Nephron (organoid): ENCODE measurements around the gene MRPL40.

ENCODE experiments used
- H3K27ac Mint-ChIP-seq, 3 experiments: 2 replicates each; pipeline ENCODE4 v1.8.0; 2020; ENCODE audit warnings: mixed read lengths in 3 of 3, mild to moderate bottlenecking in 2 of 3, moderate library complexity in 1 of 3
- H3K27me3 Mint-ChIP-seq: 2 replicates; pipeline ENCODE4 v1.8.0; 2021; ENCODE audit warnings: low read depth, mild to moderate bottlenecking, moderate library complexity, mixed read lengths
- H3K36me3 Mint-ChIP-seq: 2 replicates; pipeline ENCODE4 v1.8.0; 2020; ENCODE audit warnings: low read depth, mixed read lengths
- H3K4me1 Mint-ChIP-seq: 2 replicates; pipeline ENCODE4 v1.8.0; 2020; ENCODE audit warnings: mixed read lengths
- H3K4me3 Mint-ChIP-seq, 3 experiments: 2 replicates each; pipeline ENCODE4 v1.8.0; 2020; ENCODE audit warnings: mild to moderate bottlenecking in 3 of 3, mixed read lengths in 3 of 3, moderate library complexity in 2 of 3
- H3K9me3 Mint-ChIP-seq: 2 replicates; pipeline ENCODE4 v1.8.0; 2020; ENCODE audit warnings: mixed read lengths
- CTCF ChIP-seq, 3 experiments: fragments of 200-600 bp; sonication (generic); IDR thresholded peaks; one replicate each; pipeline ENCODE4 v1.5.0; 2021; ENCODE audit warnings: antibody characterized with exemption in 3 of 3; ENCODE audit not compliant: unreplicated experiment in 3 of 3

Gene MRPL40

DNA sequence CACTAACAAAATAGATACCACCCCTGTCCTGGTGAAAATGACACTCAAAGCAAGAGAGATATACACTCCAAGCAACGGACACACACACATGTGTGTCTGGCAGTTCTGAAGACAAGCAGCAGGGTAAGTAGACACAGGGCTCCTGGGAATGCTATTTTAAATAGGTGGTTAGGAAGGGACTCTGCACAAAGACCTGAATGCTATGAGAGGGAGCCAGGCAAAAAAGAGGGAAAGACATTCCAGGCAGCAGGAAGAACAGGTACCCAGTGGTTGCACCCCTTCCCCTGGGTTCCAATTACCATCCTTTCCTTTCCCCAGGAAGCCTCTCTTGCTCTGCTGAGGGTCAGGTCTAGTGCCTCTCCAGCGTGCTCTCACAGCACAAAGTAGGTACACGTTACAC, 43.7 kb downstream of the MRPL40 start:
- Mint-ChIP-seq H3K27me3 (no peaks in the 10 kb centered on the region), H3K4me1 (peaks cover 34% of the 10 kb centered on the region), H3K27ac (peak overlapping the region in 1 of 3 experiments; percentile 20), H3K9me3 (no peaks in the 10 kb centered on the region), H3K4me3 (peak overlapping the region; percentile 59 to 73 (median 60)), H3K36me3 (peaks cover 17% of the 10 kb centered on the region)
- no peak for TF ChIP-seq CTCF (IDR thresholded peaks at IDR 0.05; ENCODE audit: unreplicated experiment in 3 of 3)

GRCh38 chr22:19477321-19478044, 45.1 kb downstream of the MRPL40 start:
- Mint-ChIP-seq H3K4me3 (peak overlapping the region; percentile 88 to 98 (median 91)), H3K4me1 (peaks cover 34% of the 10 kb centered on the region), H3K27ac (peak overlapping the region; percentile 86 to 100 (median 99)), H3K27me3 (no peaks in the 10 kb centered on the region), H3K9me3 (no peaks in the 10 kb centered on the region), H3K36me3 (peaks cover 9% of the 10 kb centered on the region)
- peak in 1 of 3 experiments; percentile 27 for TF ChIP-seq CTCF (IDR thresholded peaks at IDR 0.05; ENCODE audit: unreplicated experiment in 3 of 3)

GRCh38 chr22:19478045-19478900, 45.9 kb downstream of the MRPL40 start:
- TF ChIP-seq CTCF (IDR thresholded peaks at IDR 0.05; ENCODE audit: unreplicated experiment in 3 of 3) = no peak
- no peaks in the 10 kb centered on the region for H3K9me3 Mint-ChIP-seq
- H3K36me3 Mint-ChIP-seq = peaks cover 8% of the 10 kb centered on the region
- H3K27ac Mint-ChIP-seq = peak overlapping the region; percentile 86 to 100 (median 99)
- peaks cover 34% of the 10 kb centered on the region for H3K4me1 Mint-ChIP-seq
- no peaks in the 10 kb centered on the region for H3K27me3 Mint-ChIP-seq
- H3K4me3 Mint-ChIP-seq = peak overlapping the region; percentile 88 to 98 (median 91)

DNA sequence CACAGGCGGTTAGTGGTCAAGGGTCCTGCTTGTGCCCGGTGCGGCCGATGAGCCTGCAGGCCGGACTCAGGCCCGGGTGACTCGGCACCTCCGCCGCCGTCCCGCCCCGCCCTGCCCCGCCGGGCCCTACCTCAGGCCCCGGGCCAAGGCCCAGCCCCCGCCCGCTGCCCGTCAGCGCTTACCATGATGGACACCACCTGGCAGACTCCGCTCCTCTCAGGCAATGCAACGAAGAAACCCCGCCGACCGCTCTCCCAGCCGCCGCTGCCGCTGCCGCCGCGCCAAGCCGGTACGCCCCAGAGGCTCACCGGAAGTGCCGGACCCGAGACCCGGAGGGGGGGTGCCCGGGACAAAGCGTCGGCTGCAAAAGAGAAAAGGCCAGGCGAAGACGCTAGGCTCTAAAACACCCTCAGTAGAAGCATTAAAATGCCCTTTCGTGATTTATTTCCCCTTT, 46.6 kb downstream of the MRPL40 start, which contains the start of gene UFD1:
TSS of gene UFD1 (minus strand) at position 293 of the 454 bp plus-strand sequence. CDS start at position 185, 108 bp downstream.
- Mint-ChIP-seq H3K4me1 (peaks cover 34% of the 10 kb centered on the region), H3K27ac (peak within 1 kb of the TSS; percentile 99 to 100 (median 100)), H3K4me3 (peak within 1 kb of the TSS; percentile 88 to 98 (median 91)), H3K36me3 (peaks cover 6% of the 10 kb centered on the region), H3K9me3 (no peaks in the 10 kb centered on the region), H3K27me3 (no peaks in the 10 kb centered on the region)
- no peak for TF ChIP-seq CTCF (IDR thresholded peaks at IDR 0.05; ENCODE audit: unreplicated experiment in 3 of 3)

DNA sequence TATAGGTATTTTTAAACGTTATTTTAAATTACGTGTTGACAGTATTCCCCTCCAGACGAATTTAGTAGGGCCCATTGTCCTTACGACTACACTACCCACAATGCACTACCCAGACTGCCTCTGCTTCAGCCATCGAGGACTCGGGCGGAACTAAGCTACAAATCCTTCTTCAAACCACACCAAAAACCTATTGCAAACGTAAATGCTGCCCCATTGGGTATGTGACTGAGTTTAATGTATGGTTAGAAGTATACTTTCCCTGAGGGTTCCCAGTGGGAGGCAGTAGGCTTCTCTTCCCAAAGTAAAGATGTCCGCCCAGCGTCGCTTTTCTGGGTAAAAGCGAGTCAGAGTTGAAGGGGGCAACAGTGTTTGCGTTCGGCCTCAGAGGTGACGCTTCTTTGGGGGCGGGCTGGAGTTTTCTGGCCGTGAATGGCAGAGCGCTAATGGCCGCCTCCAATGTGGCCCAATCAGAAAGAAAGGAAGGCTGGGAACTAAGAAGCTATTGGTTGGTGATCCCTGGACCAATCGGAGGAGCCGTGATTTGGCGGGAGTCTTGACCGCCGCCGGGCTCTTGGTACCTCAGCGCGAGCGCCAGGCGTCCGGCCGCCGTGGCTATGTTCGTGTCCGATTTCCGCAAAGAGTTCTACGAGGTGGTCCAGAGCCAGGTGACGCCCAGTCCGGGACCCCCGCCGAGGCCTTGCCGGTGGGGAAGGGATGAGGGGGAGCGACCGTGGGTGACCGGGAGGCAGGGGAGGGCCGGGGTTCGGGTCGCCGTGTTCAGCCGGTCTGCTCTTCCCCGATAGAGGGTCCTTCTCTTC, 47.2 kb downstream of the MRPL40 start, which contains the start of gene CDC45:
TSS of gene CDC45 (plus strand) at position 566 of the 818 bp plus-strand sequence. CDS start at position 615, 49 bp downstream.
- Mint-ChIP-seq H3K27me3 (no peaks in the 10 kb centered on the region), H3K9me3 (no peaks in the 10 kb centered on the region)

More for the DNA sequence above, 47.2 kb downstream of the MRPL40 start, which contains the start of gene CDC45:
- Mint-ChIP-seq H3K4me1 (peaks cover 34% of the 10 kb centered on the region), H3K4me3 (peak within 1 kb of the TSS; percentile 88 to 98 (median 91)), H3K27ac (peak within 1 kb of the TSS; percentile 99 to 100 (median 100)), H3K36me3 (peaks cover 6% of the 10 kb centered on the region)
- no peak for TF ChIP-seq CTCF (IDR thresholded peaks at IDR 0.05; ENCODE audit: unreplicated experiment in 3 of 3)
